K562 (cell line): ENCODE data around the gene NUP107. TPM values are rescaled to one million over a fixed set of nuclear protein-coding genes. Genes with fewer than 3 reads are reported as not detected.

Source experiments
- ATAC-seq: fragments of 200-7000 bp; cut with Tn5 transposase; 3 replicates; pipeline ENCODE4 v1.9.1; 2020; ENCODE audit warnings: moderate library complexity
- BruUV-seq: library from RNA; stranded (reverse); fragments of 400-500 nt; replicated peaks from 2 replicates; lab custom pipeline; 2021; lab: Mats Ljungman, UMichigan
- CTCF ChIA-PET: fragments of 300-600 bp; formaldehyde crosslinking; extraction: SDS; loops from one replicate; lab custom pipeline; 2021; ENCODE audit warnings: low intra/inter-chr PET ratio; lab: Yijun Ruan, JAX
- POLR2A ChIA-PET: fragments of 300-600, 350-650 bp; sonication (Branson Sonifier 250); formaldehyde crosslinking; extraction: SDS; loops from one replicate; lab custom pipeline; 2021; ENCODE audit warnings: antibody characterized with exemption, inconsistent platforms; lab: Yijun Ruan, JAX
- DNase-seq, 4 experiments: peaks; one replicate each; pipeline versions ENCODE4 v3.0.0 to v3.0.0-alpha.2; 2011 to 2018; ENCODE audit warnings: low spot score in 3 of 4, mixed read lengths in 3 of 4; ENCODE audit errors: extremely low read depth in 1 of 4
- FAIRE-seq: peaks from 2 replicates; lab custom pipeline; 2011; peaks lifted over from hg19 to GRCh38; lab: Jason Lieb, UNC
- H2AFZ ChIP-seq: 2 replicates; pipeline ENCODE4 v1.6.0; 2011; ENCODE audit warnings: low read depth, low read length, control low read depth, inconsistent platforms
- H3K27ac ChIP-seq: fragments of 200-600 bp; 3 replicates; pipeline ENCODE4 v1.8.0; 2011; ENCODE audit warnings: low read depth, mild to moderate bottlenecking, control low read depth, inconsistent platforms, low read length, moderate library complexity, mixed read lengths; ENCODE audit errors: extremely low read depth
- H3K27me3 ChIP-seq, 2 experiments: fragments of 300-600 bp in 1 of 2; 2 replicates in 1 of 2; 3 replicates in 1 of 2; pipeline versions ENCODE4 v1.6.0 to v1.8.0; 2011; ENCODE audit warnings: inconsistent platforms in 2 of 2, low read length in 2 of 2, mild to moderate bottlenecking in 1 of 2, mixed read lengths in 1 of 2, moderate library complexity in 1 of 2; ENCODE audit not compliant: control insufficient read depth in 2 of 2, insufficient read depth in 2 of 2
- H3K36me3 ChIP-seq: fragments of 300-600 bp; 3 replicates; pipeline ENCODE4 v1.8.0; 2011; ENCODE audit warnings: mild to moderate bottlenecking, low read length, inconsistent platforms; ENCODE audit not compliant: control insufficient read depth, insufficient read depth
- H3K4me1 ChIP-seq, 2 experiments: fragments of 200-600 bp in 1 of 2; replicated peaks in 1 of 2; 2 replicates in 1 of 2; 3 replicates in 1 of 2; pipeline versions ENCODE4 v1.5.1 to v1.8.0; 2011; ENCODE audit warnings: inconsistent platforms in 2 of 2, low read length in 2 of 2, mild to moderate bottlenecking in 1 of 2, mixed read lengths in 1 of 2, moderate library complexity in 1 of 2; ENCODE audit not compliant: control insufficient read depth in 2 of 2, insufficient read depth in 2 of 2
- H3K4me2 ChIP-seq: 2 replicates; pipeline ENCODE4 v1.6.1; 2011; ENCODE audit warnings: low read length, control low read depth, inconsistent platforms, mixed read lengths; ENCODE audit not compliant: insufficient read depth
- H3K4me3 ChIP-seq: fragments of 200-600 bp; sonication (generic), shearing (Covaris generic); 2 replicates; pipeline ENCODE4 v1.5.1; 2016; ENCODE audit warnings: control low read depth, inconsistent platforms
- H3K79me2 ChIP-seq: fragments of 200-600 bp; 3 replicates; pipeline ENCODE4 v1.8.0; 2011; ENCODE audit warnings: low read length, inconsistent platforms; ENCODE audit not compliant: control insufficient read depth, insufficient read depth
- H3K9ac ChIP-seq, 2 experiments: 2 replicates each; pipeline versions ENCODE4 v1.6.0 to v1.6.1; 2011; ENCODE audit warnings: low read depth in 2 of 2, low read length in 2 of 2, control low read depth in 1 of 2, inconsistent platforms in 1 of 2, mild to moderate bottlenecking in 1 of 2, mixed read lengths in 1 of 2; ENCODE audit not compliant: insufficient read depth in 1 of 2
- H3K9me1 ChIP-seq: one replicate; pipeline ENCODE4 v1.6.0; 2011; ENCODE audit warnings: inconsistent platforms, mild to moderate bottlenecking, low read length, moderate library complexity; ENCODE audit not compliant: control insufficient read depth, insufficient read depth
- H3K9me3 ChIP-seq: replicated peaks from 2 replicates; pipeline ENCODE4 v1.5.1; 2011; ENCODE audit warnings: low read depth, low read length, inconsistent platforms; ENCODE audit not compliant: control insufficient read depth, insufficient read depth
- H4K20me1 ChIP-seq: replicated peaks from 2 replicates; pipeline ENCODE4 v1.6.1; 2011; ENCODE audit warnings: low read length, inconsistent platforms, mixed read lengths; ENCODE audit not compliant: control insufficient read depth, insufficient read depth
- AFF1 ChIP-seq, 2 experiments: fragments of 450-650 bp; IDR thresholded peaks; 2 replicates each; pipeline ENCODE4 v1.6.1; 2018; ENCODE audit warnings: mild to moderate bottlenecking in 2 of 2, low read depth in 1 of 2; ENCODE audit not compliant: partially characterized antibody in 2 of 2
- ZEB2 ChIP-seq: fragments of 450-650 bp; IDR thresholded peaks from 2 replicates; pipeline ENCODE4 v1.6.1; 2016
- ZNF134 ChIP-seq: fragments of 250-450 bp; sonication (Bioruptor Pico); conservative IDR thresholded peaks from 2 replicates; pipeline ENCODE4 v1.4.0; 2020
- WGBS: fragments of 100-300 bp; shearing (Covaris generic); methylation state at CpG from one replicate; pipeline ENCODE4 v1.1.6; 2016; ENCODE audit warnings: low coverage, mixed read lengths; ENCODE audit not compliant: insufficient coverage; ENCODE audit errors: missing lambda C conversion rate; 5-methylcytosine and 5-hydroxymethylcytosine counted together
- in situ Hi-C: fragments of 300-500 bp; cut with MboI; formaldehyde crosslinking; loops from 4 replicates; pipeline ENCODE4 v1.15.0; 2018; ENCODE audit warnings: inconsistent platforms, mixed read lengths
- intact Hi-C: fragments of 100-400 bp; cut with micrococcal nuclease; formaldehyde crosslinking; loops from 2 replicates; pipeline ENCODE4 v1.14.2; 2022
- polyA plus RNA-seq, 8 experiments: library from polyadenylated mRNA; depleted of rRNA in 4 of 8; stranded (reverse) in 5 of 8; unstranded in 3 of 8; fragments of >200 nt; fragmentation: Nextera tagmentation in 2 of 8; fragmentation: Illumina TruSeq in 1 of 8; extraction: Ambion mirVana in 2 of 8; extraction: Trizol in 1 of 8; gene quantifications; 2 replicates each; pipeline versions ENCODE4 v1.2.1 to v1.2.3, GENCODE V29; 2011 to 2014; ENCODE audit warnings: inconsistent platforms in 1 of 8, missing spikeins in 1 of 8
- total RNA-seq, 7 experiments: library from RNA; depleted of rRNA in 6 of 7; stranded (reverse); fragments of >200 nt in 6 of 7; fragmentation: Illumina TruSeq in 2 of 7; extraction: Trizol in 2 of 7; gene quantifications; 2 replicates each; pipeline versions ENCODE4 v1.2.1 to v1.2.3, GENCODE V29; 2011 to 2021; ENCODE audit warnings: low replicate concordance in 1 of 7
- TF ChIP-seq, protein P1 (sequence below): fragments of 250-450 bp; sonication (Bioruptor Pico); IDR thresholded peaks from 2 replicates; pipeline ENCODE4 v1.5.0; 2021

Gene NUP107
- total and polyA plus RNA-seq, 9 of the 15 experiments (the other 6 are each of a cell fraction or from before 2014, with no cell fraction given) = 129 to 277 (median 199) TPM

DNA sequence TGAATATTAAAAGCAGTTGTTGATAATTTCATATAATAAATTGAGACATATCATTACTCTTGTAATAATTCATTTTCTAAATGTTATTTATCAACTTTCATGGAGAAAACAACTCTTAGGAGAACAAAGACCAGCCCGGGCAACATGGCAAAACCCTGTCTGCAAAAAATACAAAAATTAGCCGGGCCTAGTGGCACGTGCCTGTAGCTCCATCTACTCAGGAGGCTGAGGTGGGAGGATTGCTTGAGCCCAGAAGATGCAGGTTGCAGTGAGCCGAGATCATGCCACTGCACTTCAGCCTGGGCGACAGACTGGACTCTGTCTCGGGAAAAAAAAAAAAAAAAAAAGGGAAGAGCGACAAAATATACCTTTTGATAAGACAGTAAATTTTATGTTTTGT lies 80.4 kb downstream of the NUP107 start:
- no peaks in the 10 kb centered on the region for H3K9me1 ChIP-seq
- ChIA-PET CTCF (no interaction called here), POLR2A (no interaction called here)
- H4K20me1 ChIP-seq = no peaks in the 10 kb centered on the region
- no peaks in the 10 kb centered on the region for H3K9me3 ChIP-seq
- no peaks in the 10 kb centered on the region for H3K27me3 ChIP-seq
- H3K9ac ChIP-seq = no peak overlapping the region
- no peak for FAIRE-seq
- peaks cover 15% of the 10 kb centered on the region; the same call in 2 of the 3 replicates for H3K36me3 ChIP-seq
- TF ChIP-seq, protein P1, sequence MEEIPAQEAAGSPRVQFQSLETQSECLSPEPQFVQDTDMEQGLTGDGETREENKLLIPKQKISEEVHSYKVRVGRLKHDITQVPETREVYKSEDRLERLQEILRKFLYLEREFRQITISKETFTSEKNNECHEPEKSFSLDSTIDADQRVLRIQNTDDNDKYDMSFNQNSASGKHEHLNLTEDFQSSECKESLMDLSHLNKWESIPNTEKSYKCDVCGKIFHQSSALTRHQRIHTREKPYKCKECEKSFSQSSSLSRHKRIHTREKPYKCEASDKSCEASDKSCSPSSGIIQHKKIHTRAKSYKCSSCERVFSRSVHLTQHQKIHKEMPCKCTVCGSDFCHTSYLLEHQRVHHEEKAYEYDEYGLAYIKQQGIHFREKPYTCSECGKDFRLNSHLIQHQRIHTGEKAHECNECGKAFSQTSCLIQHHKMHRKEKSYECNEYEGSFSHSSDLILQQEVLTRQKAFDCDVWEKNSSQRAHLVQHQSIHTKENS (CRISPR knock-in tag) = no peak
- TF ChIP-seq ZEB2 = no peak
- TF ChIP-seq ZNF134 (CRISPR knock-in tag) = no peak
- no peak for TF ChIP-seq AFF1 (IDR thresholded peaks at IDR 0.05; ENCODE audit: low read depth in 1 of 2, partially characterized antibody in 2 of 2)
- H2AFZ ChIP-seq = no peak overlapping the region
- DNase-seq = no peak
- H3K4me1 ChIP-seq = peaks cover 5 to 9% of the 10 kb centered on the region in 2 experiments; a peak in 4 of 5 replicates
- in situ Hi-C loops (no loop called here), intact Hi-C loops (no loop called here)
- H3K27ac ChIP-seq = no peak overlapping the region
- no peak overlapping the region for H3K4me2 ChIP-seq
- ATAC-seq = no peak
- BruUV-seq = no TSS peak
- 77% methylated on average over 3 of the region's 7 CpGs for WGBS
- H3K79me2 ChIP-seq = no peaks in the 10 kb centered on the region
- no peak overlapping the region for H3K4me3 ChIP-seq
